ENCODE measurements around the gene GOLT1A.

- TF ChIP-seq CTCF (IDR thresholded peaks at IDR 0.05; ENCODE audit: low read length) (no peak), EZH2 (IDR thresholded peaks at IDR 0.05; ENCODE audit: borderline replicate concordance, low read length) (no peak)
Measured at GRCh38 chr1:204154568-204155255, 59.1 kb downstream of the GOLT1A start.
